Testis (tissue), 3 donors: ENCODE results near the gene GGACT. TPM values are rescaled to one million over a fixed set of nuclear protein-coding genes. Genes with fewer than 3 reads are reported as not detected.

Experiments used
- DNase-seq: peaks from one replicate; pipeline ENCODE4 v3.0.0-alpha.2; 2019
- H3K27ac ChIP-seq, 2 donors: fragments of 200-600 bp; sonication (generic); one replicate each; pipeline ENCODE4 v1.5.1; 2019
- H3K27me3 ChIP-seq: fragments of 200-600 bp; sonication (generic); one replicate; pipeline ENCODE4 v1.5.1; 2019
- H3K36me3 ChIP-seq: fragments of 200-600 bp; sonication (generic); one replicate; pipeline ENCODE4 v1.5.1; 2017; ENCODE audit warnings: low read depth; ENCODE audit errors: missing control alignments
- H3K4me1 ChIP-seq: fragments of 200-600 bp; sonication (generic); one replicate; pipeline ENCODE4 v1.5.1; 2019
- H3K4me3 ChIP-seq, 2 donors: fragments of 200-600 bp; sonication (generic); one replicate each; pipeline ENCODE4 v1.5.1; 2017 to 2019
- H3K9me3 ChIP-seq: fragments of 200-600 bp; sonication (generic); one replicate; pipeline ENCODE4 v1.5.1; 2017
- CTCF ChIP-seq, 3 experiments: fragments of 450-650 bp in 2 of 3; fragments of 200-600 bp in 1 of 3; sonication (generic) in 1 of 3; IDR thresholded peaks; one replicate each; pipeline ENCODE4 v1.5.1; 2016 to 2019; ENCODE audit warnings: antibody characterized with exemption in 3 of 3, mild to moderate bottlenecking in 2 of 3, moderate library complexity in 1 of 3
- POLR2A ChIP-seq: fragments of 450-650 bp; IDR thresholded peaks from one replicate; pipeline ENCODE4 v1.6.1; 2017; ENCODE audit warnings: antibody characterized with exemption, mild to moderate bottlenecking, moderate library complexity
- WGBS, 2 donors: methylation state at CpG; one replicate each; pipeline ENCODE4 v1.1.5; 2018; 5-methylcytosine and 5-hydroxymethylcytosine counted together
- intact Hi-C: fragments of 100-400 bp; cut with DNase I; formaldehyde crosslinking; loops from one replicate; pipeline ENCODE4 v1.15.1; 2023; ENCODE audit warnings: low total_unique reads
- polyA plus RNA-seq: library from polyadenylated mRNA; stranded (reverse); fragments of 350-450 nt; fragmentation: Illumina TruSeq; extraction: RNeasy Lipid Tissue Mini Kit (QIAGEN cat#74804); gene quantifications from one replicate; pipeline ENCODE4 v1.2.3, GENCODE V29; 2014; ENCODE audit warnings: low read depth, low replicate concordance; ENCODE audit not compliant: insufficient read depth
- total RNA-seq, 2 donors: library from RNA; depleted of rRNA; stranded (reverse); fragments of >200 nt; gene quantifications; one replicate each; pipeline ENCODE4 v1.2.3, GENCODE V29; 2016

GGACT gene
- total and polyA plus RNA-seq, 3 donors from 2014 or later: 9.8 to 30.0 (median 18.9) TPM

DNA sequence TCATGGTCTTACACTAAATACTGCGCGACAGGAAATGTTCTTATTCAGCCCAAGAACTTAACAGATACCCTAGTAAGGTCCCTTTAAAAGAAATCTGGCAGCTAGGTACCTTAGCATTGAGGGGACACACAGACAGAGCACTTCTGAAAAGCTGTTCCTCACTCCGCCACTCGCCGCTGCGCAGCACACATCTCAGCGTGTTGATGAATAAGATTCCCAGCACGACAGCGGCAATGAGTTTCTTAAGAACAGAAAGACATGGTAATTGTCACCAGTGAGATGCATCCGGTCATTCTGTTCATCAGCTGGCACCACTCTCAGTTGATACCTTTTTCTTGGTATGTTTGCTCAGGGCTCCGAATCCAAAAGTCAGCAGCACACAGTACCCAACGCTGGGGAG is 46.1 kb upstream of the GGACT start:
- 86 to 88% methylated on average over 12 of the region's 12 CpGs for WGBS, 2 donors
- Histone ChIP-seq H3K27ac (no peak overlapping the region), H3K9me3 (no peaks in the 10 kb centered on the region), H3K27me3 (no peaks in the 10 kb centered on the region), H3K4me3 (no peak overlapping the region), H3K4me1 (no peaks in the 10 kb centered on the region), H3K36me3 (no peaks in the 10 kb centered on the region)
- TF ChIP-seq CTCF (IDR thresholded peaks at IDR 0.05) (no peak), POLR2A (no peak)
- intact Hi-C loops: no loop called here
- DNase-seq: no peak

DNA sequence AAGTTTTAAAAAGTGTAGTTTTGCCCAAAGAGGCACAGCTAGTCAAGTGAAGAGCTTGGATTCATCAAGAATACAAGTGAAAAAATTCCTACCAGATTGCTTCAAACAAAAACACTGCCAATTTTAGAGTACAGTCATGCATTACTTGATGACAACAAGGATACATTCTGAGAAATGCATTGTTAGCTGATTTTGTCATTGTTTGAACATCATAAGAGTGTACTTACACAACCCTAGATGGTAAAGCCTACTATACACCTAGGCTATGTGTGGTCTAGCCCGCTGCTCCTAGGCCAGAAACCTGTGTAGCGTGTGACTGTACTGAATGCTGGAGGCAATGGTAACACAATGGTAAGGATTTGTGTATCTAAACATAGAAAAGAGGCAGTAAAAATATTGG is 44.9 kb upstream of the GGACT start:
- DNase-seq: no peak
- no peak overlapping the region for H3K4me3 ChIP-seq
- H3K36me3 ChIP-seq: no peaks in the 10 kb centered on the region
- WGBS, 2 donors: 50 to 95% methylated on average over 2 of the region's 2 CpGs
- intact Hi-C loops: no loop called here
- no peak for TF ChIP-seq CTCF (IDR thresholded peaks at IDR 0.05)
- no peaks in the 10 kb centered on the region for H3K27me3 ChIP-seq
- no peak overlapping the region for H3K27ac ChIP-seq
- no peaks in the 10 kb centered on the region for H3K9me3 ChIP-seq
- no peaks in the 10 kb centered on the region for H3K4me1 ChIP-seq

- Histone ChIP-seq H3K36me3 (no peaks in the 10 kb centered on the region), H3K9me3 (no peaks in the 10 kb centered on the region), H3K4me1 (no peaks in the 10 kb centered on the region), H3K27me3 (no peaks in the 10 kb centered on the region), H3K4me3 (no peak overlapping the region), H3K27ac (no peak overlapping the region)
- no peak for DNase-seq
- 85% methylated on average over 8 of the region's 8 CpGs for WGBS, 2 donors
- TF ChIP-seq POLR2A (no peak), CTCF (IDR thresholded peaks at IDR 0.05) (no peak)
- intact Hi-C loops: no loop called here
Observed at GRCh38 chr13:100630555-100630954, 42.0 kb upstream of the GGACT start.

DNA sequence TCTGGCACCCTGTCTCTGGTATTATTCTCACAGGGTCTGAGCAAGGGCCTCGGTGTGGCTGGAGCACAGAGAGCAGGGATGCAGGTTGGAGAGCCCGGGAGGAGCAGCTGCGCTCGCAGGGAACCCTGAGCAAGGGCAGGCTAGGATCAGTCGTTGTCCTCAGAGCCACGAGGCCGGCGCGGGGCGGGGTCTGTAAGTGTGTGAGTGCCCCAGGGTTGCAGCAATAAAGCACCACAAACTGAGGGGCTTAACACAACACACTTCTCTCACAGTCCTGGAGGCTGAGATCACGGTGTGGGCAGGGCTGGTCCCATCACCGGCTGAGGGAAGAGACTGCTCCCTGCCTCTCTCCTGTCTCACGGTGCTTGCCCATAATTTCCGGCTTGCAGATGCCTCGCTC is 38.5 kb upstream of the GGACT start:
- 90 to 92% methylated on average over 5 to 15 of the region's 15 CpGs for WGBS, 2 donors
- Histone ChIP-seq H3K4me3 (no peak overlapping the region), H3K36me3 (no peaks in the 10 kb centered on the region), H3K27ac (no peak overlapping the region), H3K9me3 (no peaks in the 10 kb centered on the region), H3K27me3 (no peaks in the 10 kb centered on the region), H3K4me1 (no peaks in the 10 kb centered on the region)
- TF ChIP-seq POLR2A: no peak
- DNase-seq: no peak
- intact Hi-C loops: no loop called here

- DNase-seq: no peak
- no peak overlapping the region for H3K4me3 ChIP-seq
- H3K4me1 ChIP-seq: no peaks in the 10 kb centered on the region
- no peak for TF ChIP-seq CTCF (IDR thresholded peaks at IDR 0.05)
- TF ChIP-seq POLR2A: no peak
- H3K27me3 ChIP-seq: no peaks in the 10 kb centered on the region
- no peak overlapping the region for H3K27ac ChIP-seq
- WGBS, 2 donors: 90 to 92% methylated on average over 9 of the region's 9 CpGs
- H3K9me3 ChIP-seq: no peaks in the 10 kb centered on the region
- intact Hi-C loops: no loop called here
- H3K36me3 ChIP-seq: no peaks in the 10 kb centered on the region
Observed at GRCh38 chr13:100625447-100625846, 36.9 kb upstream of the GGACT start.
